Activated CD4-positive, alpha-beta memory T cell treated with anti-CD3 and anti-CD28 coated beads for 36 hours (primary cell): ENCODE measurements around the gene ASTN2. TPM values are rescaled to one million over a fixed set of nuclear protein-coding genes. Genes with fewer than 3 reads are reported as not detected.

ENCODE experiments used
- CTCF ChIA-PET: fragments of 350-600 bp; sonication (Branson Sonifier 250); formaldehyde crosslinking; loops from one replicate; lab custom pipeline; 2021; ENCODE audit warnings: antibody characterized with exemption, inconsistent platforms; lab: Charles Lee
- POLR2A ChIA-PET: fragments of 350-600 bp; sonication (Branson Sonifier 250); formaldehyde crosslinking; loops from one replicate; lab custom pipeline; 2021; ENCODE audit warnings: antibody characterized with exemption; lab: Charles Lee
- DNase-seq: peaks from one replicate; pipeline ENCODE4 v3.0.0-alpha.2; 2020
- H3K27ac Mint-ChIP-seq: one replicate; pipeline ENCODE4 v1.8.0; 2021; ENCODE audit warnings: mixed read lengths
- H3K27me3 Mint-ChIP-seq: one replicate; pipeline ENCODE4 v1.8.0; 2021; ENCODE audit warnings: mixed read lengths
- H3K36me3 Mint-ChIP-seq: one replicate; pipeline ENCODE4 v1.8.0; 2021; ENCODE audit warnings: mixed read lengths
- H3K4me1 Mint-ChIP-seq: one replicate; pipeline ENCODE4 v1.8.0; 2021; ENCODE audit warnings: low read depth, mixed read lengths
- H3K4me3 Mint-ChIP-seq: one replicate; pipeline ENCODE4 v1.8.0; 2021; ENCODE audit warnings: mild to moderate bottlenecking, mixed read lengths
- H3K9me3 Mint-ChIP-seq: one replicate; pipeline ENCODE4 v1.8.0; 2021; ENCODE audit warnings: mixed read lengths
- intact Hi-C: fragments of 100-400 bp; cut with micrococcal nuclease; formaldehyde crosslinking; loops from one replicate; pipeline ENCODE4 v1.15.1; 2023
- total RNA-seq, 2 experiments: library from RNA; stranded (reverse); gene quantifications; one replicate each; pipeline ENCODE4 v1.2.3, GENCODE V29; 2021

Gene ASTN2
- total RNA-seq, 2 experiments from 2014 or later: 3.3 to 3.4 TPM

GRCh38 chr9:116394070-116394469 is 1020.8 kb downstream of the ASTN2 start:
- DNase-seq: no peak
- Mint-ChIP-seq H3K4me3 (no peak overlapping the region), H3K27ac (no peak overlapping the region), H3K36me3 (no peaks in the 10 kb centered on the region), H3K4me1 (no peaks in the 10 kb centered on the region), H3K9me3 (no peaks in the 10 kb centered on the region), H3K27me3 (no peaks in the 10 kb centered on the region)
- CTCF ChIA-PET: interaction anchor here (0.8 kb wide), 1 partner anchor 84 kb away, joined by 3 read pairs; no protein-coding TSS in a partner anchor
- intact Hi-C loops: no loop called here
- POLR2A ChIA-PET: no interaction called here

DNA sequence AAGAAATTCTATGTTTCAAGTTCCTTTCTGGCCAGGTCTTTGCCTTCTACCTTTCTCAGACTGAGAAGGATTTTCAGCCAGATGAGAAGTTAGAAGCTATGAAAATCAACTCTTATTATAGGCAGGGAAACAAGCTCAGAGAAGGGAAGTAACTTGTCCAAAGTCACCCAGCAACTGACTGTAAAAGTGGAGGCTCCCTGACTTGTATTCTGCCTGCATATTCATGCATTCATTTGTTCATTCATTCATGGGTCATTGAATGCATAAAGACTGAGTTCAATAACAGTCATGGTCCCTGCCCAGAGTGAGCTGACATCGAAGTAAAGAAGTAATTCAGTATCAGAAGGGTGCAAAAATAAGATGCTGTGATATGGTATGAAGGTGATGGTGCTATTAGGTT is 1021.7 kb downstream of the ASTN2 start:
- ChIA-PET CTCF (no interaction called here), POLR2A (no interaction called here)
- Mint-ChIP-seq H3K4me3 (no peak overlapping the region), H3K9me3 (no peaks in the 10 kb centered on the region), H3K27ac (no peak overlapping the region), H3K4me1 (no peaks in the 10 kb centered on the region), H3K36me3 (no peaks in the 10 kb centered on the region), H3K27me3 (no peaks in the 10 kb centered on the region)
- intact Hi-C loops: no loop called here
- no peak for DNase-seq

DNA sequence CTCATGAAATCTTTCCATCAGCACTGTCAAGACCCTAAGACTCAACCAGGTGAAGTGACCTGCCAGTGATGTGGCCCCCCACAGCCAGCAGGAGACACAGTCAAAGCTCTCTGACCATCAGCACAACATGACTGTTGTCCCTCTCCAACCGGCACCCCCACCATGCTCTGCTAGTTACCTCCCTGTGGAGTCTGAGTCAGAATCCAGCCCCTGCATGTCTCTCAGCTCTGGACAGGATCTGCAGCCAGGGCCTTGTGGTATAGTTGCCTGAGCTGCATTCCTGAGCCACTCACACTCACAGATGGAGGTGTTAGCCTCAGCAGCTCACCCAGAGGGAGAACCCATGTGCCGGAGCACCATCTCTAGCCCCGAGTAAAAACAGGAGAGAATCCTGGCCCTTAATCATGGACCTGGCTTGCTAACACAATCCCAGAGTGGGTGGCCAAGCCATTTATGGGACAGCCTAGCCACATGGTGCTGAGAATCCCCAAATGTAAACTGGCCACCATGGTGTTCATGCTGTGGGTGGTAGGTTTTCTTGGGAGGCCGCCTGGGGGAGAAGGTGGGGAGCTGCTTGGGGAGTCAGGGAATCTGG is 1023.5 kb downstream of the ASTN2 start:
- POLR2A ChIA-PET: no interaction called here
- Mint-ChIP-seq H3K4me3 (no peak overlapping the region), H3K4me1 (no peaks in the 10 kb centered on the region), H3K36me3 (no peaks in the 10 kb centered on the region), H3K27me3 (no peaks in the 10 kb centered on the region), H3K27ac (no peak overlapping the region), H3K9me3 (no peaks in the 10 kb centered on the region)
- no peak for DNase-seq
- CTCF ChIA-PET: no interaction called here
- intact Hi-C loops: no loop called here

GRCh38 chr9:116390303-116391228 is 1024.3 kb downstream of the ASTN2 start:
- Mint-ChIP-seq H3K36me3 (no peaks in the 10 kb centered on the region), H3K4me3 (no peak overlapping the region), H3K9me3 (no peaks in the 10 kb centered on the region), H3K4me1 (no peaks in the 10 kb centered on the region), H3K27ac (no peak overlapping the region), H3K27me3 (no peaks in the 10 kb centered on the region)
- CTCF ChIA-PET: no interaction called here
- intact Hi-C loops: no loop called here
- DNase-seq: no peak
- POLR2A ChIA-PET: no interaction called here

DNA sequence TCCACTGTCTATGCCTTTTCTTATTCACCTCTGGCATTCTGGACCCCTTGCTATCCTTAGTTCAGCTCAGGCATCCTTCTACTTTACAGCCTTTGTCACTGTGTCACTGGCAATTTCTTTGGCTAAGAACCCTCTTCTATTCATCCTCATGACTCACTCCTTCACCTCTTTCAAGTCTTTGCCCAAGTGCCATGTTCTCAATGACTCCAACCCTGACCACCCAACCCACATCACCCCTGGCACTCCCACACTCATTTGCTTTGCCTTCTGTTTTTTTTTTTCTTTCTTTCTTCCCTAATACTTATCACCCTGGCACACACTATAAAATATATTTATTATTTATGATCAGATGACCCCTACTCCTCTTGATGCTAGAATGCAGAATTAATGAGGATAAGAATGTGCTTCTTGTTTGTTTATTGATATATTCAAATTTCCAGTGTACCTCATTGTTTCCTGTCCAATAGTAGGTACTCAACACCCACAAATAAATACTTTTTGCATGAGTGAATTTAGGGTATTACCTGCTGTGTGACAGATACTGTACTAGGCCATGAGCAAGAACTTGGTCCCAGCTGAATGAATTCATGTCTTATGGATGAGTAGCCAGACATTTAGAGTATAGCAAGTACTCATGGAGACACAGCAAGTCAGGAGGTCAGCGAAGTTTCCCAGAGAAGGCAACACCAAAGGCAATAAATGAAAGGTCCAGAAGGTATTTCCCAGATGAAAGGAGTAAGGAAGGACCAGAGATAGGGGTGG is 1025.1 kb downstream of the ASTN2 start:
- ChIA-PET CTCF (no interaction called here), POLR2A (no interaction called here)
- Mint-ChIP-seq H3K36me3 (no peaks in the 10 kb centered on the region), H3K4me1 (no peaks in the 10 kb centered on the region), H3K9me3 (no peaks in the 10 kb centered on the region), H3K27me3 (no peaks in the 10 kb centered on the region), H3K27ac (no peak overlapping the region), H3K4me3 (no peak overlapping the region)
- no peak for DNase-seq
- intact Hi-C loops: no loop called here

DNA sequence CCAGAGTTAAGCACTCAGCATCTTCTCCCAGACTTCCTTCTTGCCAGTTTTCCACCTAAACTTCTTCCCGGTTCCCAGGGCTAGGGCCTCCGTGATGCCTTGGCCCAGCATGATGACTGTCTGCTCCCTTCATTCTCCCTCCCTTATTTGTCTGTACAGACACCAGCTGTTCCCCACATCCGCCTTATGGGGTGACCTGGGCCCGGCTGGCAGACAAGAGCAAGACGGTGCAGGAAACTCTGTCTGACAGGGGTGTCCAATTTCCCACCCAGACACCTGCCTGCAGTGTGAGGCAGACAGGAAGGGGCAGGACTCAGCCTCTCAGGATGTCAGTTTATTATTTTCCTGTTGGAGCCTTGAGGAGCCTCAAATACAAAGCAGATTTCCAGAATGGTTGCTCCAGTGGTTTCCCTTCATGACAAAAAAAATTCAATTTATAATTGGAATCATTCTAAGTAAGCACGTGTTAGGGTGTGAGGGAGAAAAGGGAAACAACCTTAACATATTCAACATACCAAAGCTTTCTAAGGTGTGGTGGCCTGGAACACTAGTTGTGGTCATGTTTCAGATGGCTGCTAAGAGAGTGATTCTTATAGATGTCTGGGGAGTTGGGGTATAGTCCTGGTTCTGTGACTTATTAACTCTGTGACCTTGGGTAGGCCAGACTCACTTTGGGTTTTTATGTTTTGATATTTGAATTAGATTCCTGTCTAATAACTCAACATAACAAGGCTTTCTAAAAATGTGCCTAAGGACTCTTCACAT is 1026.7 kb downstream of the ASTN2 start:
- ChIA-PET CTCF (no interaction called here), POLR2A (no interaction called here)
- Mint-ChIP-seq H3K36me3 (no peaks in the 10 kb centered on the region), H3K4me1 (no peaks in the 10 kb centered on the region), H3K4me3 (no peak overlapping the region), H3K27me3 (no peaks in the 10 kb centered on the region), H3K9me3 (no peaks in the 10 kb centered on the region), H3K27ac (no peak overlapping the region)
- intact Hi-C loops: no loop called here
- no peak for DNase-seq

GRCh38 chr9:116383936-116384335 is 1030.9 kb downstream of the ASTN2 start:
- intact Hi-C loops: no loop called here
- H3K36me3 Mint-ChIP-seq: no peaks in the 10 kb centered on the region
- no peaks in the 10 kb centered on the region for H3K4me1 Mint-ChIP-seq
- no peaks in the 10 kb centered on the region for H3K9me3 Mint-ChIP-seq
- ChIA-PET POLR2A (no interaction called here), CTCF (interaction anchor here (0.6 kb wide), 1 partner anchor 132 kb away, joined by 3 read pairs; no protein-coding TSS in a partner anchor)
- no peaks in the 10 kb centered on the region for H3K27me3 Mint-ChIP-seq
- H3K27ac Mint-ChIP-seq: no peak overlapping the region
- H3K4me3 Mint-ChIP-seq: no peak overlapping the region
- no peak for DNase-seq

GRCh38 chr9:116383133-116383532 is 1031.7 kb downstream of the ASTN2 start:
- no peak for DNase-seq
- H3K27me3 Mint-ChIP-seq: no peaks in the 10 kb centered on the region
- H3K27ac Mint-ChIP-seq: no peak overlapping the region
- no peak overlapping the region for H3K4me3 Mint-ChIP-seq
- no peaks in the 10 kb centered on the region for H3K36me3 Mint-ChIP-seq
- POLR2A ChIA-PET: no interaction called here
- intact Hi-C loops: no loop called here
- CTCF ChIA-PET: no interaction called here
- H3K9me3 Mint-ChIP-seq: no peaks in the 10 kb centered on the region
- H3K4me1 Mint-ChIP-seq: no peaks in the 10 kb centered on the region

GRCh38 chr9:116382053-116382452 is 1032.8 kb downstream of the ASTN2 start:
- ChIA-PET POLR2A (no interaction called here), CTCF (no interaction called here)
- no peak for DNase-seq
- Mint-ChIP-seq H3K4me1 (no peaks in the 10 kb centered on the region), H3K36me3 (no peaks in the 10 kb centered on the region), H3K27me3 (no peaks in the 10 kb centered on the region), H3K4me3 (no peak overlapping the region), H3K27ac (no peak overlapping the region), H3K9me3 (no peaks in the 10 kb centered on the region)
- intact Hi-C loops: no loop called here

GRCh38 chr9:116381350-116381749 is 1033.5 kb downstream of the ASTN2 start:
- ChIA-PET CTCF (no interaction called here), POLR2A (no interaction called here)
- Mint-ChIP-seq H3K36me3 (no peaks in the 10 kb centered on the region), H3K4me1 (no peaks in the 10 kb centered on the region), H3K9me3 (no peaks in the 10 kb centered on the region), H3K4me3 (no peak overlapping the region), H3K27ac (no peak overlapping the region), H3K27me3 (no peaks in the 10 kb centered on the region)
- intact Hi-C loops: no loop called here
- no peak for DNase-seq

- CTCF ChIA-PET: no interaction called here
Measured at GRCh38 chr9:116380496-116380995, 1034.3 kb downstream of the ASTN2 start.

More at GRCh38 chr9:116380496-116380995, 1034.3 kb downstream of the ASTN2 start:
- DNase-seq: no peak
- Mint-ChIP-seq H3K4me1 (no peaks in the 10 kb centered on the region), H3K27ac (no peak overlapping the region), H3K9me3 (no peaks in the 10 kb centered on the region), H3K4me3 (no peak overlapping the region), H3K36me3 (no peaks in the 10 kb centered on the region), H3K27me3 (no peaks in the 10 kb centered on the region)
- POLR2A ChIA-PET: no interaction called here
- intact Hi-C loops: no loop called here
